MM.1S (cell line): ENCODE measurements around the gene SEC24C.
"Not testable (repeated sequence)": the region's sequence is repeated elsewhere in the genome, so short reads cannot be mapped to it uniquely, and the experiment has no call there.

Source experiments
- DNase-seq: peaks from one replicate; pipeline ENCODE4 v3.0.0-alpha.2; 2015
- H2AFZ ChIP-seq: fragments of 300-600 bp; sonication (generic); 2 replicates; pipeline ENCODE4 v1.6.0; 2016; ENCODE audit warnings: antibody characterized with exemption, low read length
- H3F3A ChIP-seq: fragments of 300-600 bp; sonication (generic); 2 replicates; pipeline ENCODE4 v1.6.1; 2016; ENCODE audit warnings: mild to moderate bottlenecking, antibody characterized with exemption, low read length, moderate library complexity, mixed read lengths; ENCODE audit not compliant: insufficient read depth
- H3K27ac ChIP-seq: fragments of 300-600 bp; sonication (generic); 2 replicates; pipeline ENCODE4 v1.5.1; 2016; ENCODE audit warnings: mild to moderate bottlenecking, low read length
- H3K27me3 ChIP-seq: fragments of 300-600 bp; sonication (generic); replicated peaks from 2 replicates; pipeline ENCODE4 v1.6.0; 2016; ENCODE audit warnings: low read length; ENCODE audit not compliant: insufficient read depth
- H3K36me3 ChIP-seq: fragments of 300-600 bp; sonication (generic); replicated peaks from 2 replicates; pipeline ENCODE4 v1.6.1; 2016; ENCODE audit warnings: mild to moderate bottlenecking, low read length, mixed read lengths; ENCODE audit not compliant: insufficient read depth
- H3K4me1 ChIP-seq: fragments of 300-600 bp; sonication (generic); 2 replicates; pipeline ENCODE4 v1.6.1; 2016; ENCODE audit warnings: low read length, mixed read lengths
- H3K4me2 ChIP-seq: fragments of 300-600 bp; sonication (generic); 2 replicates; pipeline ENCODE4 v1.6.0; 2016; ENCODE audit warnings: low read depth, low read length
- H3K4me3 ChIP-seq: fragments of 300-600 bp; sonication (generic); 2 replicates; pipeline ENCODE4 v1.5.1; 2016; ENCODE audit warnings: low read length, mixed read lengths
- H3K79me2 ChIP-seq: fragments of 300-600 bp; sonication (generic); 2 replicates; pipeline ENCODE4 v1.6.1; 2016; ENCODE audit warnings: mixed run types, low read length, mixed read lengths
- H3K9ac ChIP-seq: fragments of 300-600 bp; sonication (generic); 2 replicates; pipeline ENCODE4 v1.6.1; 2016; ENCODE audit warnings: low read length, mixed read lengths
- H3K9me2 ChIP-seq: fragments of 300-600 bp; sonication (generic); replicated peaks from 2 replicates; pipeline ENCODE4 v1.6.1; 2016; ENCODE audit warnings: mild to moderate bottlenecking, low read length, mixed read lengths; ENCODE audit not compliant: insufficient read depth
- H3K9me3 ChIP-seq: fragments of 300-600 bp; sonication (generic); replicated peaks from 2 replicates; pipeline ENCODE4 v1.6.1; 2016; ENCODE audit warnings: mild to moderate bottlenecking, low read length, mixed read lengths; ENCODE audit not compliant: insufficient read depth
- H4K20me1 ChIP-seq: fragments of 300-600 bp; sonication (generic); 2 replicates; pipeline ENCODE4 v1.6.1; 2016; ENCODE audit warnings: mild to moderate bottlenecking, low read length, moderate library complexity, mixed read lengths; ENCODE audit not compliant: insufficient read depth
- CTCF ChIP-seq: fragments of 300-600 bp; sonication (generic); IDR thresholded peaks from 2 replicates; pipeline ENCODE4 v1.5.1; 2016; ENCODE audit warnings: antibody characterized with exemption, low read length, mixed read lengths
- EZH2 ChIP-seq: fragments of 300-600 bp; sonication (generic); optimal IDR thresholded peaks from 2 replicates; pipeline ENCODE3; 2017; ENCODE audit warnings: low read depth, mild to moderate bottlenecking, antibody characterized with exemption, low read length, mixed read lengths
- EZH2phosphoT487 ChIP-seq: fragments of 300-600 bp; sonication (generic); IDR thresholded peaks from 2 replicates; pipeline ENCODE4 v1.6.1; 2018; ENCODE audit warnings: antibody characterized with exemption, low read length

Gene SEC24C

GRCh38 chr10:73786512-73786885 lies 42.3 kb downstream of the SEC24C start:
- H3K79me2 ChIP-seq = peaks cover 58% of the 10 kb centered on the region
- peak; percentile 7 for DNase-seq
- H3F3A ChIP-seq = peaks cover 4% of the 10 kb centered on the region
- peaks cover 2% of the 10 kb centered on the region; the same call in 1 of the 2 replicates for H4K20me1 ChIP-seq
- peak overlapping the region; percentile 85 for H3K4me3 ChIP-seq
- peak overlapping the region; percentile 63; the same call in 1 of the 2 replicates for H3K9ac ChIP-seq
- no peaks in the 10 kb centered on the region for H3K36me3 ChIP-seq
- no peaks in the 10 kb centered on the region for H3K27me3 ChIP-seq
- H2AFZ ChIP-seq = 0 out of 2 replicates have a peak overlapping the region, but pooled peaks have one; percentile 64
- H3K9me2 ChIP-seq = no peaks in the 10 kb centered on the region
- H3K4me1 ChIP-seq = peaks cover 10% of the 10 kb centered on the region
- H3K4me2 ChIP-seq = peak overlapping the region; percentile 89
- H3K9me3 ChIP-seq = no peaks in the 10 kb centered on the region
- H3K27ac ChIP-seq = no peak overlapping the region
- TF ChIP-seq EZH2 (no peak), EZH2phosphoT487 (no peak), CTCF (no peak)

GRCh38 chr10:73787031-73787800 lies 43.0 kb downstream of the SEC24C start:
- not testable (repeated sequence) for H3K9ac ChIP-seq, H3K9me3 ChIP-seq, DNase-seq, H3K4me3 ChIP-seq, H3K36me3 ChIP-seq, H4K20me1 ChIP-seq, H3K27ac ChIP-seq, H3K27me3 ChIP-seq, H3F3A ChIP-seq, H2AFZ ChIP-seq, H3K9me2 ChIP-seq
- Histone ChIP-seq H3K79me2 (peaks cover 51% of the 10 kb centered on the region), H3K4me1 (peaks cover 10% of the 10 kb centered on the region), H3K4me2 (peak overlapping the region; percentile 89; the same call in 1 of the 2 replicates)

- H3K36me3 ChIP-seq = no peaks in the 10 kb centered on the region
- no peak overlapping the region for H3K27ac ChIP-seq
- peaks cover 4% of the 10 kb centered on the region for H3F3A ChIP-seq
- H3K9me3 ChIP-seq = no peaks in the 10 kb centered on the region
- H3K4me1 ChIP-seq = no peaks in the 10 kb centered on the region
- H3K79me2 ChIP-seq = peaks cover 33% of the 10 kb centered on the region
- H2AFZ ChIP-seq = no peak overlapping the region
- TF ChIP-seq EZH2 (no peak), CTCF (no peak), EZH2phosphoT487 (no peak)
- peaks cover 2% of the 10 kb centered on the region; the same call in 1 of the 2 replicates for H4K20me1 ChIP-seq
- no peak overlapping the region for H3K4me2 ChIP-seq
- no peak overlapping the region for H3K4me3 ChIP-seq
- no peak overlapping the region for H3K9ac ChIP-seq
- DNase-seq = no peak
- H3K27me3 ChIP-seq = no peaks in the 10 kb centered on the region
- no peaks in the 10 kb centered on the region for H3K9me2 ChIP-seq
Observed at GRCh38 chr10:73788864-73789658, 44.9 kb downstream of the SEC24C start.
